Esophagus squamous epithelium (tissue), 4 donors: ENCODE data around the gene FAM216B.

Source experiments
- POLR2A ChIP-seq, 4 donors: fragments of 450-650 bp; IDR thresholded peaks; one replicate each; pipeline ENCODE4 v1.6.1; 2017; ENCODE audit warnings: antibody characterized with exemption in 4 of 4, mild to moderate bottlenecking in 4 of 4, moderate library complexity in 3 of 4
- TF ChIP-seq, protein P1 (sequence below), 6 experiments: fragments of 450-650 bp in 4 of 6; fragments of 200-600 bp in 2 of 6; sonication (generic) in 2 of 6; IDR thresholded peaks; one replicate each; pipeline ENCODE4 v1.5.1; 2016 to 2019; ENCODE audit warnings: antibody characterized with exemption in 6 of 6, mild to moderate bottlenecking in 4 of 6, moderate library complexity in 4 of 6

DNA sequence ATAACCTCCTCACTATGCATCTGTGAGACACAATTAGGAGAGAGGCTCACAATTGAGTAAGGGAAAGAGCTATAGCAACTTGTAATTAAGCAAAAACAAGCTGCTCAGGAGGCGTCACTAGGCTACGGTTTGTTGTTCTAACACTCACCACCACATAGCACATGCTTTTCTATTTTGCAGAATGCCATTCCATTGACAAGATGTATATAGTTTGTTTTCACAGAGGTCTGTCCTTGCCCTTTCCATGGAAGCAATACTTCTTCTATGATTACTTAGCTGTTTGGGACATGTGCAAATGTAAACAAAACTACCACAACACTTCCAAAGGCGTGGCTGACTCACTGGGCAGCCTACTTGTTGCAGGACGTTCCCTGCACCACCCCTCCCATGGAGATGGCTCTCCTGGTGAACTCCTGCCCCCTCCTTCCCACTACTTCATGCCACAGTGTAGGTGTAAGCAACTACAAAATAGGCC lies 33.9 kb upstream of the FAM216B start:
- TF ChIP-seq, protein P1, sequence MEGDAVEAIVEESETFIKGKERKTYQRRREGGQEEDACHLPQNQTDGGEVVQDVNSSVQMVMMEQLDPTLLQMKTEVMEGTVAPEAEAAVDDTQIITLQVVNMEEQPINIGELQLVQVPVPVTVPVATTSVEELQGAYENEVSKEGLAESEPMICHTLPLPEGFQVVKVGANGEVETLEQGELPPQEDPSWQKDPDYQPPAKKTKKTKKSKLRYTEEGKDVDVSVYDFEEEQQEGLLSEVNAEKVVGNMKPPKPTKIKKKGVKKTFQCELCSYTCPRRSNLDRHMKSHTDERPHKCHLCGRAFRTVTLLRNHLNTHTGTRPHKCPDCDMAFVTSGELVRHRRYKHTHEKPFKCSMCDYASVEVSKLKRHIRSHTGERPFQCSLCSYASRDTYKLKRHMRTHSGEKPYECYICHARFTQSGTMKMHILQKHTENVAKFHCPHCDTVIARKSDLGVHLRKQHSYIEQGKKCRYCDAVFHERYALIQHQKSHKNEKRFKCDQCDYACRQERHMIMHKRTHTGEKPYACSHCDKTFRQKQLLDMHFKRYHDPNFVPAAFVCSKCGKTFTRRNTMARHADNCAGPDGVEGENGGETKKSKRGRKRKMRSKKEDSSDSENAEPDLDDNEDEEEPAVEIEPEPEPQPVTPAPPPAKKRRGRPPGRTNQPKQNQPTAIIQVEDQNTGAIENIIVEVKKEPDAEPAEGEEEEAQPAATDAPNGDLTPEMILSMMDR (IDR thresholded peaks at IDR 0.05), result no peak
- no peak for TF ChIP-seq POLR2A (IDR thresholded peaks at IDR 0.05)
